ENCODE results near the gene SOX8. TPM values are rescaled to one million over a fixed set of nuclear protein-coding genes. Genes with fewer than 3 reads are reported as not detected.

The SOX8 gene
- total and polyA plus RNA-seq, 10 of the 15 experiments (the other 5 are each of a cell fraction or from before 2014, with no cell fraction given): not detected

GRCh38 chr16:966505-966904, 15.1 kb upstream of the SOX8 start:
- in situ Hi-C loops (cut with MboI): no loop called here
- FAIRE-seq (no peak), ATAC-seq (no peak), DNase-seq (ENCODE audit: low read depth, low spot score) (no peak)
- ChIA-PET POLR2A (no interaction called here), CTCF (no interaction called here), RAD21 (ENCODE audit: unreplicated experiment) (no interaction called here), SMC1A (ENCODE audit: uncharacterized antibody, unreplicated experiment) (no interaction called here)
- BruUV-seq (replicated peaks): no TSS peak
- no peak overlapping the region for H3K9ac ChIP-seq (ENCODE audit: control insufficient read depth, insufficient read depth, low read length)
- no peak overlapping the region for H3K4me3 ChIP-seq
- H3K27me3 ChIP-seq (replicated peaks in 1 of 2; ENCODE audit: control insufficient read depth in 2 of 2, insufficient read depth in 2 of 2, low read length in 1 of 2): no peaks in the 10 kb centered on the region
- WGBS (ENCODE audit: insufficient coverage, insufficient replicate concordance, low lambda C conversion rate, missing lambda C conversion rate): 84% methylated on average over 10 of the region's 10 CpGs
- no peaks in the 10 kb centered on the region; the same call in 1 of the 2 replicates for H3K79me2 ChIP-seq (ENCODE audit: control insufficient read depth, insufficient read depth, low read length)
- no peaks in the 10 kb centered on the region for H4K20me1 ChIP-seq (ENCODE audit: control insufficient read depth, insufficient read depth)
- peaks cover 2% of the 10 kb centered on the region; the same call in 1 of the 3 replicates for H3K9me3 ChIP-seq (replicated peaks; ENCODE audit: control insufficient read depth, insufficient read depth, low read length)
- no peak overlapping the region for H2AFZ ChIP-seq (ENCODE audit: control insufficient read depth, low read depth, low read length)
- no peaks in the 10 kb centered on the region for H3K36me3 ChIP-seq (ENCODE audit: control insufficient read depth in 2 of 2, insufficient read depth in 2 of 2, low read length in 1 of 2)
- H3K4me1 ChIP-seq (ENCODE audit: control insufficient read depth, insufficient read depth, low read length): peaks cover 3% of the 10 kb centered on the region
- TF ChIP-seq WRNIP1 (IDR thresholded peaks at IDR 0.05; ENCODE audit: borderline replicate concordance, low read depth, low read length): no peak
- no peak for TF ChIP-seq ZNF622 (IDR thresholded peaks at IDR 0.05)
- no peak for TF ChIP-seq RELB (IDR thresholded peaks at IDR 0.05; ENCODE audit: low read depth)
- TF ChIP-seq JUND (IDR thresholded peaks at IDR 0.05; ENCODE audit: low read depth, low read length): no peak
- no peak for TF ChIP-seq ASH2L (IDR thresholded peaks at IDR 0.05; ENCODE audit: borderline replicate concordance, low read depth)
- no peak for TF ChIP-seq ETV6 (conservative IDR thresholded peaks at IDR 0.05 in 1 of 2, IDR thresholded peaks at IDR 0.05 in 1 of 2; ENCODE audit: borderline replicate concordance in 1 of 2, low read depth in 1 of 2)
- no peak for TF ChIP-seq BCL11A (IDR thresholded peaks at IDR 0.05; ENCODE audit: low read depth, low read length)
- no peak for TF ChIP-seq GABPA (IDR thresholded peaks at IDR 0.05; ENCODE audit: low read depth)
- TF ChIP-seq ZSCAN29 (IDR thresholded peaks at IDR 0.05): no peak
- no peak for TF ChIP-seq HCFC1 (IDR thresholded peaks at IDR 0.05; ENCODE audit: low read length)
- no peak for TF ChIP-seq BMI1 (IDR thresholded peaks at IDR 0.05; ENCODE audit: borderline replicate concordance)
- no peak for TF ChIP-seq CEBPB (IDR thresholded peaks at IDR 0.05; ENCODE audit: borderline replicate concordance in 1 of 2, low read depth in 2 of 2, low read length in 2 of 2)
- TF ChIP-seq POLR2AphosphoS5 (IDR thresholded peaks at IDR 0.05; ENCODE audit: low read length): no peak
- no peak for TF ChIP-seq SIN3A (IDR thresholded peaks at IDR 0.05; ENCODE audit: low read depth, low read length)
- no peak for TF ChIP-seq EGR1 (IDR thresholded peaks at IDR 0.05; ENCODE audit: borderline replicate concordance in 1 of 2, low read depth in 2 of 2, low read length in 2 of 2)
- TF ChIP-seq KAT2A (conservative IDR thresholded peaks at IDR 0.05; ENCODE audit: control insufficient read depth, low read depth, low read length): no peak
- TF ChIP-seq ESRRA (IDR thresholded peaks at IDR 0.05; ENCODE audit: low read length): no peak
- H3K27ac ChIP-seq (ENCODE audit: control insufficient read depth, insufficient read depth): no peak overlapping the region
- H3K4me2 ChIP-seq (ENCODE audit: control insufficient read depth, insufficient read depth): no peak overlapping the region
- intact Hi-C loops (cut with micrococcal nuclease; ENCODE audit: unreplicated experiment): no loop called here

Measured in GM12878 (cell line).